LNCAP (cell line): ENCODE results near the gene CNKSR2.

Source experiments
- TF ChIP-seq, protein P1 (sequence below): fragments of 450-650 bp; IDR thresholded peaks from 2 replicates; pipeline ENCODE4 v1.5.1; 2017; ENCODE audit warnings: mild to moderate bottlenecking

CNKSR2 gene

GRCh38 chrX:21374163-21374993 lies at the start of gene CNKSR2:
Gene CNKSR2 (plus strand): TSS chrX:21374418. CDS start chrX:21374898, 480 bp downstream.
- TF ChIP-seq, protein P1, sequence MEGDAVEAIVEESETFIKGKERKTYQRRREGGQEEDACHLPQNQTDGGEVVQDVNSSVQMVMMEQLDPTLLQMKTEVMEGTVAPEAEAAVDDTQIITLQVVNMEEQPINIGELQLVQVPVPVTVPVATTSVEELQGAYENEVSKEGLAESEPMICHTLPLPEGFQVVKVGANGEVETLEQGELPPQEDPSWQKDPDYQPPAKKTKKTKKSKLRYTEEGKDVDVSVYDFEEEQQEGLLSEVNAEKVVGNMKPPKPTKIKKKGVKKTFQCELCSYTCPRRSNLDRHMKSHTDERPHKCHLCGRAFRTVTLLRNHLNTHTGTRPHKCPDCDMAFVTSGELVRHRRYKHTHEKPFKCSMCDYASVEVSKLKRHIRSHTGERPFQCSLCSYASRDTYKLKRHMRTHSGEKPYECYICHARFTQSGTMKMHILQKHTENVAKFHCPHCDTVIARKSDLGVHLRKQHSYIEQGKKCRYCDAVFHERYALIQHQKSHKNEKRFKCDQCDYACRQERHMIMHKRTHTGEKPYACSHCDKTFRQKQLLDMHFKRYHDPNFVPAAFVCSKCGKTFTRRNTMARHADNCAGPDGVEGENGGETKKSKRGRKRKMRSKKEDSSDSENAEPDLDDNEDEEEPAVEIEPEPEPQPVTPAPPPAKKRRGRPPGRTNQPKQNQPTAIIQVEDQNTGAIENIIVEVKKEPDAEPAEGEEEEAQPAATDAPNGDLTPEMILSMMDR: no peak

GRCh38 chrX:21354725-21355124 lies 19.5 kb upstream of the CNKSR2 start:
- TF ChIP-seq, protein P1: peak; percentile 28; the same call in 1 of the 2 replicates

DNA sequence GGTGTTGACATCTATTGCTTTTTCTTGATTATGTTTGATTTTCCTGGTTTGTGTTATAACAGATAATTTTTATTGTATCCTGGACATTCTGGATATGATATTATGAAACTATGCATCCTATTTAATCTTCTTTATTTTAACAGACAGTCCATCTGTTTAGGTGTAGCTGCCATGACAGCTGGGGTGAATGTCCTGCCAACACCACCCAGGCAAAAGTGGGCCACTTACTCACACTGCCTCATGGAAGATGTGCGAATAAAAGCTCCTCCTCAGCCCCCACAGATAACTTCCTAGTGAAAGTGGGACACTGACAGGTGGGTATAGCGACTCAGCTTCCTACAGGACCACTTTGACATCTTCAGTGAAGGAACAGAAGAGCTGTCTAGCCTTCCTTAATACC lies 18.4 kb upstream of the CNKSR2 start:
- TF ChIP-seq, protein P1: no peak

DNA sequence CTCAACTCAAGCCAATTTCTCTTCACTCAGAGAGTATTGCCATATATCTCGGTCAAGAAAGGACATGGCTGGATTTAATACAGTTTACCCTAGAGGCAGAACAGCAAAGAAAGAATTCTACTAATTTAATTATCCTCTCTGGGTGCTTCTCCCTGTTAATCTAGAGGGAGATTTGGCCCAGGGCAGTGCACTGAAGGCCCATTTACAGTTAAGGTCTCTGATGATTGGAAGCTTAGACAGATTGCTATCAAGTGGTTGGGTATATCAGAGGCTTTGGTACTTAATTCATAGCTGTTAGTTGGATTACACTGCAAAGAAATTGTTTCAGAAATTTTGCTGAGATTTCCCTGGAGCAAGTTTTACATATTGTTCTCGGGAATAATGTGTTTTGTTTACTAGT lies 4.6 kb upstream of the CNKSR2 start:
- TF ChIP-seq, protein P1: no peak

DNA sequence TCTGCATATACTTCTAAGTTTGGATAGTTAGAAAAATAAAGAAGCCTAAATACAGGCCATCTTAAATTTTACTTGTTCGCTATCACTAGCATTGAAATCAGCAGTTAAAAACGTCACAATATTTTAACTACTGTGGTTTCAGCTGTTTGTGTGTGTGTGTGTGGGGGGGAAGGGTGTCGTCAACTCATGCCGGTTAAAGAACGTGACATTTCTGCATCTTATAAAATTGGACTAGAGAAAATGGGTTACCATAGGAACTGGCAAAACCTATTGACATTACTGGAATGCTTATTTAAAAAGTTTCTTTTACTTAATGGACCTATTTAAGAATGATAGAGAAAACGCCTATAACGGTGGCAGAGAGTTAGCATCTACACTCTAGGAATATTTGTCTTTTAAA lies 1.2 kb upstream of the CNKSR2 start:
- TF ChIP-seq, protein P1: no peak

DNA sequence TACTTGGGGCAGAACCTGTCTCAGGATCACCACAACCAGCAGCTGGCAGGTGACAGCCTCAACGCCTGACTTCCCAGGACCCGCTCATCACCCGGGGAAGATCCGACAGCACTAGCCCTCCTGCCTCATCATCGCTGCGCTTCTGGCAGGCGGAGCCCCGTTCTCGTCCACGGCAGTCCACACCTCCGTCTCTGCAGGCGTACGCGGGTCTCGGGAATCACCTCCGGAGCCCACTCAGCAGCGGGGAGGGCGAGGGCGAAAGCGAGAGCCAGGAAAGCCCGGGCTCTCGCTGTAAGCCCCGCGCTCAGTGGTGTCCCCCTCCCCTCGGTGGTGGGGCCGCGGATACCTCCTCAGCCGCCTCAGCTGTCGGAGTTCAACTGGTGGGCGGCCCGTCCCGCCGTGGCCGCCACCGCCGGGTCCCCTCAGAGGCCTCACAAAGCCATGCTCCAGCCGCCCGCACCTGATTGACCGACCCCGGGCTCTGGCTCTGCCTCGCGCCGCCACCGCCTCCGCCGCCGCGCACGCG lies 518 bp upstream of the CNKSR2 start:
- TF ChIP-seq, protein P1: no peak

DNA sequence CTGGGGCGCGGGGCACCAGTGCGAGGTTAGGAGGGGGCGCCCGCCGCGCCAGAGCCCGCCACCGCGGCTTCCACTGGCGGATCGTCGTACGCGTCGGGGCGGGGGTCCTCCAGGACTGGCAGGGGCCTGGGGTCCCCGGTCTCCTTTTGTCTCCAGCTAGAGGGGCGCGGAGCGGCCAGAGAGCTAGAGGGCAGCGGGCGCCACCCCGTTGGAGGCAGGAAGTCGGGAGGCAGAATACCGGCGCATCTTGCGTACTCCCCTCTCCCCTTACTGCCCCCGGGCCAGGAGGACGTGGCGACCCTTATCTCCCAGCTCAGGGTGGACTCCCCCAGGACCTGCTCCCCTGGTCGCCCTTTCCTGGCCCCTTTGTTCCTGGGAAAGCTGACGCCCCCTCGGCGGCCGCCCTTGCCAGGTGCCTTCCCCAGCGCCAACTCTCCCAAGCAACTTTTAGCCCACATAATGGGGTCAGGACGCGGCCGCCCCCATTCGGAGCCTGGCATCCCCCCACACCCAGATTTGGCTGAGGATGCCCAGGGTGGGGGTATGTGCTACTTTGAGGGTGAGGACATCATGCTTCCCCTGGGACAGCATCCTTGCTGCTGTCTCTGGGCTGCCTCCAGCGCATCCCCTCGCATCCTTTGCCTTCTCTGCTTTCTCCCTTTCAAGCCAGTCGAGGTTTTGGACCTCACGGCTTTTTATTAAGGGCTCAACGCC lies 933 bp downstream of the CNKSR2 start:
- TF ChIP-seq, protein P1: no peak
